Endothelial cell of umbilical vein (primary cell): ENCODE data around the gene GABRA4. TPM values are rescaled to one million over a fixed set of nuclear protein-coding genes. Genes with fewer than 3 reads are reported as not detected.

ENCODE experiments used
- BruUV-seq: library from RNA; stranded (reverse); fragments of 400-500 nt; replicated peaks from 2 replicates; lab custom pipeline; 2021; lab: Mats Ljungman, UMichigan
- CTCF ChIA-PET: fragments of 300-600, 350-600 bp; sonication (Branson Sonifier 250); formaldehyde crosslinking; loops from one replicate; lab custom pipeline; 2021; ENCODE audit warnings: antibody characterized with exemption, inconsistent platforms; lab: Charles Lee
- POLR2A ChIA-PET: fragments of 300-600, 350-600 bp; sonication (Branson Sonifier 250); formaldehyde crosslinking; loops from one replicate; lab custom pipeline; 2021; ENCODE audit warnings: antibody characterized with exemption, inconsistent platforms; lab: Charles Lee
- DNase-seq: peaks from one replicate; pipeline ENCODE4 v3.0.0-alpha.2; 2011; ENCODE audit warnings: low read depth, low spot score
- FAIRE-seq: peaks from 2 replicates; lab custom pipeline; 2011; peaks lifted over from hg19 to GRCh38; lab: Jason Lieb, UNC
- H2AFZ ChIP-seq: 2 replicates; pipeline ENCODE4 v1.6.0; 2012; ENCODE audit warnings: low read depth, low read length, control low read depth, inconsistent platforms
- H3K27ac ChIP-seq: 2 replicates; pipeline ENCODE4 v1.5.1; 2011; ENCODE audit warnings: low read depth, mild to moderate bottlenecking, control low read depth, low read length, moderate library complexity; ENCODE audit not compliant: insufficient read depth
- H3K27me3 ChIP-seq, 2 experiments: 2 replicates each; pipeline versions ENCODE4 v1.6.0 to v1.6.1; 2011; ENCODE audit warnings: low read length in 2 of 2, mixed read lengths in 1 of 2; ENCODE audit not compliant: control insufficient read depth in 2 of 2, insufficient read depth in 2 of 2
- H3K36me3 ChIP-seq, 2 experiments: 2 replicates in 1 of 2; 3 replicates in 1 of 2; pipeline ENCODE4 v1.5.1; 2011; ENCODE audit warnings: low read length in 2 of 2, mild to moderate bottlenecking in 1 of 2, moderate library complexity in 1 of 2; ENCODE audit not compliant: control insufficient read depth in 2 of 2, insufficient read depth in 2 of 2; ENCODE audit errors: extremely low read depth in 1 of 2
- H3K4me1 ChIP-seq: 3 replicates; pipeline ENCODE4 v1.5.1; 2011; ENCODE audit warnings: mild to moderate bottlenecking, low read length; ENCODE audit not compliant: control insufficient read depth, insufficient read depth; ENCODE audit errors: extremely low read depth
- H3K4me2 ChIP-seq: 2 replicates; pipeline ENCODE4 v1.6.1; 2011; ENCODE audit warnings: low read length, control low read depth, mixed read lengths; ENCODE audit not compliant: insufficient read depth
- H3K4me3 ChIP-seq, 3 experiments: fragments of 200-600 bp in 1 of 3; sonication (generic), shearing (Covaris generic) in 1 of 3; replicated peaks in 1 of 3; 2 replicates each; pipeline ENCODE4 v1.5.1; 2011 to 2016; ENCODE audit warnings: control low read depth in 3 of 3, low read length in 3 of 3, mild to moderate bottlenecking in 2 of 3, inconsistent platforms in 1 of 3, low read depth in 1 of 3, moderate library complexity in 1 of 3; ENCODE audit not compliant: insufficient read depth in 1 of 3
- H3K79me2 ChIP-seq: 2 replicates; pipeline ENCODE4 v1.6.0; 2012; ENCODE audit warnings: low read length, inconsistent platforms; ENCODE audit not compliant: control insufficient read depth, insufficient read depth
- H3K9ac ChIP-seq: replicated peaks from 2 replicates; pipeline ENCODE3; 2011; ENCODE audit warnings: low read length, control low read depth; ENCODE audit not compliant: insufficient read depth; ENCODE audit errors: extremely low read depth
- H3K9me1 ChIP-seq: replicated peaks from 3 replicates; pipeline ENCODE4 v1.6.0; 2011; ENCODE audit warnings: mild to moderate bottlenecking, low read length; ENCODE audit not compliant: control insufficient read depth, insufficient read depth; ENCODE audit errors: extremely low read depth
- H3K9me3 ChIP-seq: replicated peaks from 2 replicates; pipeline ENCODE4 v1.5.1; 2012; ENCODE audit warnings: low read length, inconsistent platforms; ENCODE audit not compliant: control insufficient read depth, insufficient read depth
- H4K20me1 ChIP-seq: replicated peaks from 2 replicates; pipeline ENCODE3; 2011; ENCODE audit warnings: mild to moderate bottlenecking, low read length; ENCODE audit not compliant: control insufficient read depth, insufficient read depth; ENCODE audit errors: extremely low read depth
- CTCF ChIP-seq, 2 donors: IDR thresholded peaks; 1 replicate in 1 of 2; 2 replicates in 1 of 2; pipeline ENCODE4 v1.5.1; 2011; ENCODE audit warnings: low read length in 2 of 2, mild to moderate bottlenecking in 2 of 2, moderate library complexity in 2 of 2, control low read depth in 1 of 2, inconsistent platforms in 1 of 2, low read depth in 1 of 2; ENCODE audit not compliant: insufficient read depth in 1 of 2; ENCODE audit errors: extremely low read depth in 1 of 2
- EZH2 ChIP-seq: IDR thresholded peaks from 2 replicates; pipeline ENCODE4 v1.6.1; 2012; ENCODE audit warnings: borderline replicate concordance, low read depth, mild to moderate bottlenecking, moderate library complexity, low read length, inconsistent platforms; ENCODE audit not compliant: severe bottlenecking
- FOS ChIP-seq: IDR thresholded peaks from 2 replicates; pipeline ENCODE4 v1.6.1; 2011; ENCODE audit warnings: mild to moderate bottlenecking, low read length, moderate library complexity, borderline replicate concordance; ENCODE audit not compliant: insufficient read depth
- GATA2 ChIP-seq: IDR thresholded peaks from 2 replicates; pipeline ENCODE4 v1.7.0; 2011; ENCODE audit warnings: low read depth, mild to moderate bottlenecking, moderate library complexity, mixed read lengths, low read length; ENCODE audit not compliant: insufficient read length, insufficient read depth
- JUN ChIP-seq: IDR thresholded peaks from 2 replicates; pipeline ENCODE4 v1.6.1; 2011; ENCODE audit warnings: borderline replicate concordance, low read depth; ENCODE audit not compliant: insufficient read length, insufficient read depth
- MAX ChIP-seq: IDR thresholded peaks from 2 replicates; pipeline ENCODE4 v1.6.1; 2011; ENCODE audit not compliant: insufficient read depth, insufficient read length
- MYC ChIP-seq: IDR thresholded peaks from one replicate; pipeline ENCODE4 v1.6.1; 2011; ENCODE audit warnings: mild to moderate bottlenecking, low read depth, low read length
- POLR2A ChIP-seq: IDR thresholded peaks from 2 replicates; pipeline ENCODE4 v1.6.1; 2012; ENCODE audit warnings: low read depth, mild to moderate bottlenecking, control low read depth, low read length
- POLR2AphosphoS5 ChIP-seq: IDR thresholded peaks from 2 replicates; pipeline ENCODE4 v1.6.1; 2012; ENCODE audit warnings: low read depth, mild to moderate bottlenecking, control low read depth, low read length, moderate library complexity; ENCODE audit not compliant: insufficient read depth
- dilution Hi-C: fragments of 300-500 bp; cut with MboI; formaldehyde crosslinking; loops from one replicate; pipeline ENCODE4 v1.15.0; 2019; ENCODE audit warnings: low sequenced_read_pairs; ENCODE audit not compliant: extremely low pct_ligation_motif_present
- intact Hi-C: fragments of 100-400 bp; cut with micrococcal nuclease; formaldehyde crosslinking; loops from one replicate; pipeline ENCODE4 v1.10.0; 2022
- polyA plus RNA-seq, 4 experiments: library from polyadenylated mRNA; depleted of rRNA in 3 of 4; stranded (reverse) in 3 of 4; unstranded in 1 of 4; fragments of >200 nt; gene quantifications; 2 replicates each; pipeline versions ENCODE4 v1.2.1 to v1.2.3, GENCODE V29; 2011 to 2012; ENCODE audit warnings: missing spikeins in 1 of 4
- total RNA-seq: library from RNA; stranded (reverse); gene quantifications from 2 replicates; pipeline ENCODE4 v1.2.3, GENCODE V29; 2021

The GABRA4 gene
- total and polyA plus RNA-seq, 2 donors (not counting 3 experiments of a cell fraction or from before 2014, with no cell fraction given): not detected

- POLR2A ChIA-PET: no interaction called here
- Histone ChIP-seq H3K27me3 (no peaks in the 10 kb centered on the region), H3K4me2 (no peak overlapping the region), H3K27ac (no peak overlapping the region), H3K9ac (no peak overlapping the region), H3K9me1 (no peaks in the 10 kb centered on the region), H3K4me1 (no peaks in the 10 kb centered on the region), H3K79me2 (no peaks in the 10 kb centered on the region), H3K9me3 (no peaks in the 10 kb centered on the region), H4K20me1 (no peaks in the 10 kb centered on the region), H2AFZ (no peak overlapping the region), H3K36me3 (no peaks in the 10 kb centered on the region), H3K4me3 (no peak overlapping the region)
- TF ChIP-seq POLR2A: no peak
- TF ChIP-seq POLR2AphosphoS5: no peak
- intact Hi-C loops: no loop called here
- FAIRE-seq (no peak), DNase-seq (no peak)
- dilution Hi-C loops: no loop called here
- CTCF ChIA-PET: no interaction called here
- BruUV-seq: no TSS peak
Measured at GRCh38 chr4:46889410-46889809, 104.0 kb downstream of the GABRA4 start.

GRCh38 chr4:46886711-46887110 is 106.7 kb downstream of the GABRA4 start:
- H3K4me1 ChIP-seq: no peaks in the 10 kb centered on the region
- ChIA-PET CTCF (no interaction called here), POLR2A (no interaction called here)
- no peak overlapping the region for H3K27ac ChIP-seq
- H3K27me3 ChIP-seq: no peaks in the 10 kb centered on the region
- dilution Hi-C loops (no loop called here), intact Hi-C loops (no loop called here)
- TF ChIP-seq EZH2 (no peak), POLR2AphosphoS5 (no peak), FOS (no peak), CTCF (IDR thresholded peaks at IDR 0.05; ENCODE audit: extremely low read depth in 1 of 2, insufficient read depth in 1 of 2, low read depth in 1 of 2, low read length in 2 of 2) (no peak), MYC (no peak), POLR2A (no peak), MAX (no peak), GATA2 (no peak), JUN (no peak)
- H3K36me3 ChIP-seq: no peaks in the 10 kb centered on the region
- H3K9me3 ChIP-seq: no peaks in the 10 kb centered on the region
- DNase-seq (peak; percentile 4), FAIRE-seq (no peak)
- H3K9me1 ChIP-seq: no peaks in the 10 kb centered on the region
- H2AFZ ChIP-seq: no peak overlapping the region
- no TSS peak for BruUV-seq
- H3K4me2 ChIP-seq: no peak overlapping the region
- H3K9ac ChIP-seq: no peak overlapping the region
- no peak overlapping the region for H3K4me3 ChIP-seq
- H4K20me1 ChIP-seq: no peaks in the 10 kb centered on the region
- H3K79me2 ChIP-seq: no peaks in the 10 kb centered on the region
